Nephron progenitor cell (in vitro differentiated cells): ENCODE data around the gene KNDC1.
"Not testable (repeated sequence)": the region's sequence is repeated elsewhere in the genome, so short reads cannot be mapped to it uniquely, and the experiment has no call there.

Source experiments
- DNase-seq: peaks from one replicate; pipeline ENCODE4 v3.0.0; 2021
- H3K27ac Mint-ChIP-seq: 2 replicates; pipeline ENCODE4 v1.8.0; 2021; ENCODE audit warnings: mild to moderate bottlenecking, moderate library complexity, mixed read lengths
- H3K27me3 Mint-ChIP-seq: 2 replicates; pipeline ENCODE4 v1.8.0; 2021; ENCODE audit warnings: mild to moderate bottlenecking, low read depth, mixed read lengths; ENCODE audit not compliant: poor library complexity
- H3K36me3 Mint-ChIP-seq: 2 replicates; pipeline ENCODE4 v1.8.0; 2021; ENCODE audit warnings: low read depth, mixed read lengths
- H3K4me1 Mint-ChIP-seq: 2 replicates; pipeline ENCODE4 v1.8.0; 2021; ENCODE audit warnings: mixed read lengths
- H3K4me3 Mint-ChIP-seq: 2 replicates; pipeline ENCODE4 v1.8.0; 2021; ENCODE audit warnings: mild to moderate bottlenecking, moderate library complexity, mixed read lengths
- H3K9me3 Mint-ChIP-seq: 2 replicates; pipeline ENCODE4 v1.8.0; 2021; ENCODE audit warnings: mild to moderate bottlenecking, moderate library complexity, mixed read lengths
- CTCF ChIP-seq: fragments of 200-600 bp; sonication (generic); IDR thresholded peaks from 2 replicates; pipeline ENCODE4 v1.5.0; 2021; ENCODE audit warnings: antibody characterized with exemption

The KNDC1 gene

GRCh38 chr10:133263674-133264073 is 103.7 kb downstream of the KNDC1 start:
- no peak for DNase-seq
- Mint-ChIP-seq H3K4me1 (peaks cover 27% of the 10 kb centered on the region), H3K4me3 (peak overlapping the region; percentile 30), H3K27ac (no peak overlapping the region), H3K27me3 (peaks cover 14% of the 10 kb centered on the region), H3K9me3 (no peaks in the 10 kb centered on the region), H3K36me3 (no peaks in the 10 kb centered on the region)
- TF ChIP-seq CTCF: no peak

GRCh38 chr10:133264461-133264860 is 104.4 kb downstream of the KNDC1 start:
- Mint-ChIP-seq H3K4me3 (no peak overlapping the region), H3K27ac (no peak overlapping the region), H3K4me1 (peaks cover 22% of the 10 kb centered on the region), H3K9me3 (no peaks in the 10 kb centered on the region), H3K27me3 (peaks cover 10% of the 10 kb centered on the region), H3K36me3 (no peaks in the 10 kb centered on the region)
- TF ChIP-seq CTCF: no peak
- DNase-seq: no peak

- not testable (repeated sequence) for H3K27me3 Mint-ChIP-seq, H3K4me3 Mint-ChIP-seq, H3K9me3 Mint-ChIP-seq
Observed at GRCh38 chr10:133265052-133265451, 105.0 kb downstream of the KNDC1 start.

GRCh38 chr10:133266056-133266795 is 106.2 kb downstream of the KNDC1 start:
- TF ChIP-seq CTCF: no peak
- H3K4me3 Mint-ChIP-seq: no peak overlapping the region

More at GRCh38 chr10:133265052-133265451, 105.0 kb downstream of the KNDC1 start:
- DNase-seq, H3K36me3 Mint-ChIP-seq, H3K27ac Mint-ChIP-seq: not testable (repeated sequence)
- H3K4me1 Mint-ChIP-seq: peaks cover 20% of the 10 kb centered on the region

GRCh38 chr10:133267293-133267692 is 107.3 kb downstream of the KNDC1 start:
- no peaks in the 10 kb centered on the region for H3K36me3 Mint-ChIP-seq
- TF ChIP-seq CTCF: no peak
- no peak overlapping the region for H3K27ac Mint-ChIP-seq
- H3K4me1 Mint-ChIP-seq: peaks cover 12% of the 10 kb centered on the region
- H3K4me3 Mint-ChIP-seq: no peak overlapping the region
- no peaks in the 10 kb centered on the region for H3K9me3 Mint-ChIP-seq
- no peak for DNase-seq
- H3K27me3 Mint-ChIP-seq: peaks cover 8% of the 10 kb centered on the region

More at GRCh38 chr10:133266056-133266795, 106.2 kb downstream of the KNDC1 start:
- Mint-ChIP-seq H3K27me3 (peaks cover 8% of the 10 kb centered on the region), H3K36me3 (no peaks in the 10 kb centered on the region), H3K9me3 (no peaks in the 10 kb centered on the region), H3K4me1 (peaks cover 13% of the 10 kb centered on the region), H3K27ac (no peak overlapping the region)
- no peak for DNase-seq

- H3K36me3 Mint-ChIP-seq: no peaks in the 10 kb centered on the region
- no peak for DNase-seq
- H3K27ac Mint-ChIP-seq: no peak overlapping the region
Observed at GRCh38 chr10:133267829-133268228, 107.8 kb downstream of the KNDC1 start.

More at GRCh38 chr10:133267829-133268228, 107.8 kb downstream of the KNDC1 start:
- no peak for TF ChIP-seq CTCF
- H3K9me3 Mint-ChIP-seq: no peaks in the 10 kb centered on the region
- peaks cover 6% of the 10 kb centered on the region for H3K4me1 Mint-ChIP-seq
- peaks cover 5% of the 10 kb centered on the region for H3K27me3 Mint-ChIP-seq
- no peak overlapping the region for H3K4me3 Mint-ChIP-seq
